Sigmoid colon (tissue), 7 donors: ENCODE measurements around the gene IL1RAPL2. TPM values are rescaled to one million over a fixed set of nuclear protein-coding genes. Genes with fewer than 3 reads are reported as not detected.

ENCODE experiments used
- DNase-seq: peaks from one replicate; pipeline ENCODE4 v3.0.0-alpha.2; 2019
- H3K27ac ChIP-seq, 4 donors: fragments of 200-600 bp; sonication (generic); one replicate each; pipeline ENCODE4 v1.5.1; 2016 to 2019; ENCODE audit warnings: mild to moderate bottlenecking in 1 of 4
- H3K27me3 ChIP-seq, 3 donors: fragments of 200-600 bp; sonication (generic); one replicate each; pipeline ENCODE4 v1.5.1; 2019; ENCODE audit warnings: mild to moderate bottlenecking in 1 of 3
- H3K36me3 ChIP-seq, 4 donors: fragments of 200-600 bp; sonication (generic); one replicate each; pipeline ENCODE4 v1.5.1; 2016 to 2019
- H3K4me1 ChIP-seq, 4 donors: fragments of 200-600 bp; sonication (generic); one replicate each; pipeline ENCODE4 v1.5.1; 2017 to 2019
- H3K4me3 ChIP-seq, 4 donors: fragments of 200-600 bp; sonication (generic); one replicate each; pipeline ENCODE4 v1.5.1; 2017 to 2019; ENCODE audit warnings: mild to moderate bottlenecking in 2 of 4, moderate library complexity in 1 of 4
- H3K9me3 ChIP-seq, 4 donors: fragments of 200-600 bp in 3 of 4; sonication (generic) in 3 of 4; one replicate each; pipeline versions ENCODE4 v1.5.1 to v1.6.1; 2013 to 2019
- EP300 ChIP-seq, 4 donors: sonication (generic); formaldehyde crosslinking; IDR thresholded peaks; one replicate each; pipeline ENCODE4 v1.6.1; 2017; ENCODE audit warnings: antibody characterized with exemption in 4 of 4
- POLR2A ChIP-seq, 2 donors: fragments of 450-650 bp; IDR thresholded peaks; one replicate each; pipeline ENCODE4 v1.6.1; 2016; ENCODE audit warnings: antibody characterized with exemption in 2 of 2, mild to moderate bottlenecking in 2 of 2, moderate library complexity in 2 of 2
- POLR2AphosphoS5 ChIP-seq, 4 donors: sonication (generic); formaldehyde crosslinking; IDR thresholded peaks; one replicate each; pipeline ENCODE4 v1.6.1; 2017; ENCODE audit warnings: antibody characterized with exemption in 4 of 4
- WGBS, 2 donors: extraction: QIAGEN DNeasy Blood & Tissue Kit; methylation state at CpG; one replicate each; pipeline ENCODE4 v1.1.7; 2013; 5-methylcytosine and 5-hydroxymethylcytosine counted together
- intact Hi-C: fragments of 100-400 bp; cut with DNase I; formaldehyde crosslinking; loops from one replicate; pipeline ENCODE4 v1.15.1; 2023
- polyA plus RNA-seq, 3 donors: library from polyadenylated mRNA; stranded (reverse); fragments of 200-250 nt; gene quantifications; one replicate each; pipeline ENCODE4 v1.2.3, GENCODE V29; 2013
- total RNA-seq, 4 donors: library from RNA; depleted of rRNA; stranded (reverse); fragments of >200 nt; gene quantifications; one replicate each; pipeline ENCODE4 v1.1.0, GENCODE V29; 2016
- TF ChIP-seq, protein P1 (sequence below), 4 experiments: fragments of 450-650 bp in 3 of 4; fragments of 200-600 bp in 1 of 4; IDR thresholded peaks; one replicate each; pipeline ENCODE4 v1.5.1; 2016 to 2019; ENCODE audit warnings: antibody characterized with exemption in 4 of 4, mild to moderate bottlenecking in 3 of 4, moderate library complexity in 2 of 4
- donor health status: healthy with polysubstance abuse.
- donor health status: Bipolar disorder and iron deficiency.
- donor health status: healthy.

The IL1RAPL2 gene
- total and polyA plus RNA-seq, 7 donors = 0.01 to 1.1 (median 0.79) TPM; not detected in 3

DNA sequence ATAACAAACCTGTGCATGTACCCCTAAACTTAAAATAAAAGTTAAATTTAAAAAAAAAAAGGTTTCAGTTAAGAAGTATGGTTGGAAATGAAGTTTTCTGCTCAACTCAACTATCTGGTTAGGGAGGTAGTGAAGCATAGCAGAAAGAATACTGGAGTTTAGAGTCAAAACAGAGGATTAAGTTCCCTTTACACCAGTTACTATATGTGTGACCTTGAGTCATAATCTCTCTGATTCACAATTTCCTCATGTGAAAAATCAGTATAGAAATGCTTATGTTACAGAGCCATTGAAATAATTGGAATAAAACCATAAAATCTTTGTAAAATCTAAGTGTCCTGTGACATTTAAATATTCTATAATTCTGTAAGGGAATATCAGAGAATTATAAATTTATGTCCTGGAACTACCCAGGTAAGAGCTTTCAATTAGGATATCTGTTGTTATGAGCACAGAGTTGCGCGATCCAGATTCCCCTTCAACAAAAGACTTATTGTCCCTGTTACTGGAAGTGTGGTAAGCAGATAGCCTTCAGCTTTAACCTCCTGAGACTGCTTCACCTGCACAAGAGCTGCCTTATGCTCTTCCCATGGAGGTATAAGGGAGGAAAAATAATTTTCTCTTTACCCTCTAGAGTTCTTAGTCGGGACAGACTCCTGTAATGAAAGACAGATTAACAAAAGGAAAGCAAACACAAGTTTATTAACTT lies 1052.5 kb downstream of the IL1RAPL2 start:
- TF ChIP-seq POLR2A (IDR thresholded peaks at IDR 0.05) = no peak
- no peak for TF ChIP-seq EP300 (IDR thresholded peaks at IDR 0.05)
- TF ChIP-seq POLR2AphosphoS5 (IDR thresholded peaks at IDR 0.05) = no peak
- TF ChIP-seq, protein P1, sequence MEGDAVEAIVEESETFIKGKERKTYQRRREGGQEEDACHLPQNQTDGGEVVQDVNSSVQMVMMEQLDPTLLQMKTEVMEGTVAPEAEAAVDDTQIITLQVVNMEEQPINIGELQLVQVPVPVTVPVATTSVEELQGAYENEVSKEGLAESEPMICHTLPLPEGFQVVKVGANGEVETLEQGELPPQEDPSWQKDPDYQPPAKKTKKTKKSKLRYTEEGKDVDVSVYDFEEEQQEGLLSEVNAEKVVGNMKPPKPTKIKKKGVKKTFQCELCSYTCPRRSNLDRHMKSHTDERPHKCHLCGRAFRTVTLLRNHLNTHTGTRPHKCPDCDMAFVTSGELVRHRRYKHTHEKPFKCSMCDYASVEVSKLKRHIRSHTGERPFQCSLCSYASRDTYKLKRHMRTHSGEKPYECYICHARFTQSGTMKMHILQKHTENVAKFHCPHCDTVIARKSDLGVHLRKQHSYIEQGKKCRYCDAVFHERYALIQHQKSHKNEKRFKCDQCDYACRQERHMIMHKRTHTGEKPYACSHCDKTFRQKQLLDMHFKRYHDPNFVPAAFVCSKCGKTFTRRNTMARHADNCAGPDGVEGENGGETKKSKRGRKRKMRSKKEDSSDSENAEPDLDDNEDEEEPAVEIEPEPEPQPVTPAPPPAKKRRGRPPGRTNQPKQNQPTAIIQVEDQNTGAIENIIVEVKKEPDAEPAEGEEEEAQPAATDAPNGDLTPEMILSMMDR (IDR thresholded peaks at IDR 0.05) = no peak
- intact Hi-C loops = no loop called here
- Histone ChIP-seq H3K4me3 (no peak overlapping the region), H3K4me1 (no peaks in the 10 kb centered on the region), H3K27me3 (no peaks in the 10 kb centered on the region), H3K9me3 (no peaks in the 10 kb centered on the region), H3K27ac (no peak overlapping the region), H3K36me3 (no peaks in the 10 kb centered on the region)
- 30 to 81% methylated on average over 3 of the region's 3 CpGs for WGBS, 2 donors
- DNase-seq = no peak

DNA sequence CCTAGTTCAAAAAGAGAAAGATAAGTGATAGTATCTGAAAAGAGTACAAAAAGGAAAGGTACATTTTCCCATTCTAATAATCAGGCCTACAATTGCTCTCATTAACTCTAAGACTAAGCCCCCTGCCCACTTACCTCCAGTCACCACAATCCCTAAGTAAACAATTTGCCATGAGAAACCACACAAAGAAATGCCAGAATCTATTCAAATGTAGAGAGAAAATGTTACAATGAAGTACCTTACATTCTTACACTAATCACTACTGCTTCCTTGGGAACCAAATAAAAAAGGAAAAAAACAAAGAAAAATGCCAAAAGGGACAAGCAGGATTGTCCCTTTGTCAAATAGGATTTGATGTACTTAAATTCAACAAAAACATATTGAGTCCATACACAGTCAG lies 1068.2 kb downstream of the IL1RAPL2 start:
- Histone ChIP-seq H3K27me3 (no peaks in the 10 kb centered on the region), H3K4me1 (no peaks in the 10 kb centered on the region), H3K36me3 (no peaks in the 10 kb centered on the region), H3K27ac (no peak overlapping the region), H3K4me3 (no peak overlapping the region), H3K9me3 (no peaks in the 10 kb centered on the region)
- DNase-seq = no peak
- TF ChIP-seq POLR2A (IDR thresholded peaks at IDR 0.05) = no peak
- TF ChIP-seq, protein P1 (IDR thresholded peaks at IDR 0.05) = no peak
- TF ChIP-seq POLR2AphosphoS5 (IDR thresholded peaks at IDR 0.05) = no peak
- no peak for TF ChIP-seq EP300 (IDR thresholded peaks at IDR 0.05)
- intact Hi-C loops = no loop called here

DNA sequence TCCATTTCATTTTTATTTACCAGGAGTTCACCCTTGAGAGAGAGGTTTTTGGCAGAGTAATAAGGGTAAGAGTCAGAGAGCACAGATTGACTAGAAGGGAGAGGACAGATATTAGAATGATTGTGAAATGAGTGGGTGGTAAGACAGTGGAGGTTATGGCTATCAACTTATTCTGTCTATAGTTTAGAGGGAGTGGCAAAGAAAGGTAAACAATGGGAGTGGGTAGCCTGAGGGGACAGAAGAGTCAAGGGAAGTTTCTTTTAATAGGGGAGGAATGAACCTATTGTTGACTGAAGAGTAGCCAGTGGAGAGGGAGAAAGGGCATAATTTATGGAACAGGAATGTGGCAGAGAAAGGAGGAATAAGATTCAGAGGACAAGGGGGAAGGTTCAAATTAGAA lies 1069.8 kb downstream of the IL1RAPL2 start:
- Histone ChIP-seq H3K4me3 (no peak overlapping the region), H3K36me3 (no peaks in the 10 kb centered on the region), H3K9me3 (no peaks in the 10 kb centered on the region), H3K4me1 (no peaks in the 10 kb centered on the region), H3K27ac (no peak overlapping the region), H3K27me3 (no peaks in the 10 kb centered on the region)
- intact Hi-C loops = no loop called here
- TF ChIP-seq POLR2AphosphoS5 (IDR thresholded peaks at IDR 0.05) = no peak
- TF ChIP-seq POLR2A (IDR thresholded peaks at IDR 0.05) = no peak
- TF ChIP-seq, protein P1 (IDR thresholded peaks at IDR 0.05) = no peak
- no peak for TF ChIP-seq EP300 (IDR thresholded peaks at IDR 0.05)
- DNase-seq = no peak

DNA sequence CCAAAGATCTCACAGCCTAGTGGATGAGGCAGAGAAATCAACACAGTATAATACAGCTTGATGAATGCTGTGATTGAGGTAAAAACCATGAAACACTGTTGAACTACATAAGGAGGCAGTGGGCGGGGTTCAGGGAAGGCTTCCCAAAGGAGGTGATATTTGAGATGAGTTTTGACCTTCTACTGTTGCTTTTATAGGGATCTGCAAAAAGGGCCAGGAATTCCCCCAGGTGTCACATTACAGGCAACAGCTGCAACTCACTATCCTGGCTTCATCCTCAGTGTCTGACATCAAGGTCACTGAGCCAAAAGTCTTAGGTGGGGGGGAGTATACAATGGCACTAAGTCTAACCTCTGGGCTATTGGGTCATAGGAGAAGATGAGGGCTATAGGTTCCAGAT lies 1070.7 kb downstream of the IL1RAPL2 start:
- TF ChIP-seq POLR2A (IDR thresholded peaks at IDR 0.05) (no peak), EP300 (IDR thresholded peaks at IDR 0.05) (no peak), POLR2AphosphoS5 (IDR thresholded peaks at IDR 0.05) (no peak)
- TF ChIP-seq, protein P1 (IDR thresholded peaks at IDR 0.05) = no peak
- Histone ChIP-seq H3K27ac (no peak overlapping the region), H3K4me1 (no peaks in the 10 kb centered on the region), H3K9me3 (no peaks in the 10 kb centered on the region), H3K27me3 (no peaks in the 10 kb centered on the region), H3K4me3 (no peak overlapping the region), H3K36me3 (no peaks in the 10 kb centered on the region)
- no peak for DNase-seq
- WGBS, 2 donors = 76 to 77% methylated on average over 1 of the region's 1 CpG
- intact Hi-C loops = no loop called here
